Mesenchymal stem cell (in vitro differentiated cells and primary cell): ENCODE data around the gene SLC38A1.

Experiments
- DNase-seq: peaks from one replicate; pipeline ENCODE4 v3.0.0-alpha.2; 2013
- H2AFZ ChIP-seq: one replicate; pipeline ENCODE4 v1.6.1; 2013; ENCODE audit warnings: low read depth, mild to moderate bottlenecking, control low read depth, inconsistent platforms, low read length, moderate library complexity
- H2AK5ac ChIP-seq: 2 replicates; pipeline ENCODE4 v1.6.1; 2013; ENCODE audit warnings: low read length, moderate library complexity, mild to moderate bottlenecking, inconsistent platforms; ENCODE audit not compliant: severe bottlenecking
- H2BK120ac ChIP-seq: one replicate; pipeline ENCODE4 v1.6.1; 2013; ENCODE audit warnings: low read depth, mild to moderate bottlenecking, inconsistent platforms, low read length, moderate library complexity
- H2BK12ac ChIP-seq, 2 experiments: one replicate each; pipeline ENCODE4 v1.6.1; 2013; ENCODE audit warnings: inconsistent platforms in 2 of 2, low read length in 2 of 2, mild to moderate bottlenecking in 2 of 2, moderate library complexity in 2 of 2, control low read depth in 1 of 2
- H2BK15ac ChIP-seq: one replicate; pipeline ENCODE4 v1.6.1; 2013; ENCODE audit warnings: mild to moderate bottlenecking, low read depth, inconsistent platforms; ENCODE audit not compliant: poor library complexity, severe bottlenecking
- H2BK5ac ChIP-seq: 2 replicates; pipeline ENCODE4 v1.6.1; 2013; ENCODE audit warnings: low read depth, mild to moderate bottlenecking, low read length, control low read depth, inconsistent platforms; ENCODE audit not compliant: poor library complexity, severe bottlenecking
- H3K14ac ChIP-seq, 2 experiments: one replicate each; pipeline ENCODE4 v1.6.1; 2013; ENCODE audit warnings: inconsistent platforms in 2 of 2, low read length in 2 of 2, control low read depth in 1 of 2, mild to moderate bottlenecking in 1 of 2, moderate library complexity in 1 of 2
- H3K18ac ChIP-seq, 2 experiments: one replicate each; pipeline ENCODE4 v1.6.1; 2013; ENCODE audit warnings: inconsistent platforms in 2 of 2, low read length in 2 of 2, control low read depth in 1 of 2, low read depth in 1 of 2, mild to moderate bottlenecking in 1 of 2
- H3K23ac ChIP-seq, 2 experiments: one replicate each; pipeline ENCODE4 v1.6.1; 2013; ENCODE audit warnings: inconsistent platforms in 2 of 2, low read length in 2 of 2, mild to moderate bottlenecking in 2 of 2, moderate library complexity in 2 of 2, control low read depth in 1 of 2
- H3K27ac ChIP-seq: 2 replicates; pipeline ENCODE4 v1.5.1; 2013; ENCODE audit warnings: mild to moderate bottlenecking, moderate library complexity, low read length, control low read depth, inconsistent platforms; ENCODE audit not compliant: poor library complexity, severe bottlenecking
- H3K27me3 ChIP-seq, 2 experiments: 2 replicates each; pipeline versions ENCODE4 v1.6.1 to v1.7.0; 2013; ENCODE audit warnings: low read length in 2 of 2, mild to moderate bottlenecking in 2 of 2, moderate library complexity in 2 of 2, control low read depth in 1 of 2, inconsistent platforms in 1 of 2; ENCODE audit not compliant: control insufficient read depth in 1 of 2, insufficient read depth in 1 of 2
- H3K36me3 ChIP-seq, 2 experiments: 2 replicates each; pipeline versions ENCODE4 v1.6.1 to v1.7.0; 2013; ENCODE audit warnings: low read length in 2 of 2, control low read depth in 1 of 2, inconsistent platforms in 1 of 2, low read depth in 1 of 2, mild to moderate bottlenecking in 1 of 2; ENCODE audit not compliant: insufficient read depth in 2 of 2, control insufficient read depth in 1 of 2
- H3K4ac ChIP-seq, 2 experiments: one replicate each; pipeline ENCODE4 v1.6.1; 2013; ENCODE audit warnings: inconsistent platforms in 2 of 2, low read length in 2 of 2, mild to moderate bottlenecking in 2 of 2, moderate library complexity in 2 of 2, control low read depth in 1 of 2, low read depth in 1 of 2
- H3K4me1 ChIP-seq: 2 replicates; pipeline ENCODE4 v1.6.1; 2013; ENCODE audit warnings: low read depth, low read length, control low read depth; ENCODE audit not compliant: control insufficient read depth, insufficient read depth
- H3K4me2 ChIP-seq: 2 replicates; pipeline ENCODE4 v1.6.1; 2013; ENCODE audit warnings: low read length, mild to moderate bottlenecking, inconsistent platforms; ENCODE audit not compliant: poor library complexity, severe bottlenecking
- H3K4me3 ChIP-seq, 2 experiments: 2 replicates each; pipeline versions ENCODE4 v1.5.1 to v1.7.0; 2013; ENCODE audit warnings: low read length in 2 of 2, mild to moderate bottlenecking in 2 of 2, control low read depth in 1 of 2, low read depth in 1 of 2; ENCODE audit not compliant: insufficient read depth in 1 of 2
- H3K79me1 ChIP-seq: replicated peaks from 2 replicates; pipeline ENCODE4 v1.6.1; 2013; ENCODE audit warnings: mild to moderate bottlenecking, control low read depth, low read length, inconsistent platforms; ENCODE audit not compliant: poor library complexity, severe bottlenecking
- H3K9ac ChIP-seq: 2 replicates; pipeline ENCODE4 v1.7.0; 2013; ENCODE audit warnings: mild to moderate bottlenecking, low read length, moderate library complexity
- H3K9me3 ChIP-seq: 2 replicates; pipeline ENCODE4 v1.7.0; 2013; ENCODE audit warnings: mild to moderate bottlenecking, low read length; ENCODE audit not compliant: control insufficient read depth
- H4K8ac ChIP-seq: one replicate; pipeline ENCODE4 v1.6.1; 2013; ENCODE audit warnings: inconsistent platforms, mild to moderate bottlenecking, low read length, moderate library complexity
- H4K91ac ChIP-seq: one replicate; pipeline ENCODE4 v1.6.1; 2013; ENCODE audit warnings: mild to moderate bottlenecking, low read length, inconsistent platforms
- WGBS: methylation state at CpG from one replicate; pipeline ENCODE4 v1.1.7; 2013; ENCODE audit warnings: mixed read lengths; 5-methylcytosine and 5-hydroxymethylcytosine counted together

The SLC38A1 gene

DNA sequence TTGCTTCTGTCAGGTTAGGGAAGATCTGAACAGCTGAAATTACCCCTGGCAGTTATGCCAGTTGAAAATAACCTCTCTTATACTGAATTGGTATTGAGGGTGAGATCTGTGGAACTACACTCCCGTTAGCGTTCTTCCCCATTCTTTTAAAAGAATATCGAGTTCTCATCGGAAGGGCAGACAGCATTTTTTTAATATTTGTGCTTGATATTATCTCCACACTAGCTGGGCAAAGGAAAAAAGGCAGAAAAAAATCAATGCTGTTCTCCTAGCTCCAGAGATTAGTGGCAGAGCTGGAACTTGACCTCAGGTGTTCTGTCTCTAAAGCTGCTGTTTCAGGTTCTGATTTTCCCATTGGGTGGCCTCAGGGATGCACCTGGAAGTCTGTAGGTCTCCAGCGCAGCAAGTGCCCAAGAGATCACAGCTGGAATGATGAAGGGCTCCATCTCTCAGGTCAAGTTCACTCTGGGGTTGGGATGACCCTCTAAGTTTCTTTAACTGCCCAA is 67.5 kb downstream of the SLC38A1 start:
- Histone ChIP-seq H2BK15ac (no peak overlapping the region), H2BK5ac (no peak overlapping the region)

DNA sequence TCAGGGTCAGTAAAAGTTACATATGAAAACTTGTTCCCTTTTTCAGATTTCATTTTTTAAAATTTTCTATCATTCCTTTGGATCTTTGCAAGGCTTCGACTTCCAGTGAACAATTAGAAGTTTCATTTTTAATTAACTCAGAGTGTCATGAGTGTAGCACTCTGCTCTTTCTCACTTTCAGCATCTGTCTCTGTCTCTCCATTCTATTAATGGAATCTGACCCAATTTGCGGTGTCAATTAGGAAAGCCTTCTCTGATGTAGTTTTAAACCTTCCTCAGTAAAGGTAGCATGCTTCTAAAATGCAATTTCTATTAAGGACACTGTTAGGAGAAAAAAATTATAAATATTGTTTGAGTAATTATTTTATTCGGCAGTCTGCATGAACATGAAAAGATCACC is 68.3 kb downstream of the SLC38A1 start:
- H4K8ac ChIP-seq = no peak overlapping the region
- H2BK12ac ChIP-seq = no peak overlapping the region
- no peak overlapping the region for H2BK5ac ChIP-seq
- no peak overlapping the region for H3K4me2 ChIP-seq
- H2AFZ ChIP-seq = no peak overlapping the region
- H3K4me3 ChIP-seq = no peak overlapping the region
- H3K36me3 ChIP-seq = peaks cover 2 to 36% of the 10 kb centered on the region in 2 experiments
- no peak overlapping the region for H2BK120ac ChIP-seq
- H2BK15ac ChIP-seq = no peak overlapping the region
- WGBS = 100% methylated on average over 2 of the region's 3 CpGs
- H3K23ac ChIP-seq = no peak overlapping the region
- H3K9me3 ChIP-seq = no peaks in the 10 kb centered on the region
- H4K91ac ChIP-seq = no peak overlapping the region
- no peak overlapping the region for H3K27ac ChIP-seq
- H3K9ac ChIP-seq = no peak overlapping the region
- peaks cover 13% of the 10 kb centered on the region for H3K79me1 ChIP-seq
- no peak overlapping the region for H2AK5ac ChIP-seq
- H3K27me3 ChIP-seq = no peaks in the 10 kb centered on the region
- H3K4ac ChIP-seq = no peak overlapping the region
- peaks cover 2% of the 10 kb centered on the region for H3K4me1 ChIP-seq
- no peak overlapping the region for H3K18ac ChIP-seq
- DNase-seq = no peak
- no peak overlapping the region for H3K14ac ChIP-seq

More for the DNA sequence above, 67.5 kb downstream of the SLC38A1 start:
- DNase-seq = no peak
- H3K27me3 ChIP-seq = no peaks in the 10 kb centered on the region
- 100% methylated on average over 1 of the region's 5 CpGs for WGBS
- H3K4ac ChIP-seq = no peak overlapping the region
- H2AFZ ChIP-seq = no peak overlapping the region
- H4K91ac ChIP-seq = no peak overlapping the region
- no peak overlapping the region for H4K8ac ChIP-seq
- peaks cover 11% of the 10 kb centered on the region for H3K79me1 ChIP-seq
- no peak overlapping the region for H2BK120ac ChIP-seq
- H3K27ac ChIP-seq = no peak overlapping the region
- no peaks in the 10 kb centered on the region for H3K9me3 ChIP-seq
- H3K18ac ChIP-seq = no peak overlapping the region
- peaks cover 0 to 29% of the 10 kb centered on the region in 2 experiments for H3K36me3 ChIP-seq
- no peak overlapping the region for H2AK5ac ChIP-seq
- H3K4me2 ChIP-seq = no peak overlapping the region
- peaks cover 2% of the 10 kb centered on the region for H3K4me1 ChIP-seq
- H3K14ac ChIP-seq = no peak overlapping the region
- H3K4me3 ChIP-seq = no peak overlapping the region
- no peak overlapping the region for H3K9ac ChIP-seq
- no peak overlapping the region for H3K23ac ChIP-seq
- no peak overlapping the region for H2BK12ac ChIP-seq

- Histone ChIP-seq H4K8ac (no peak overlapping the region), H2BK5ac (no peak overlapping the region), H3K4me2 (no peak overlapping the region), H3K27ac (no peak overlapping the region), H2BK15ac (no peak overlapping the region), H2BK12ac (no peak overlapping the region), H2AK5ac (no peak overlapping the region), H3K9ac (no peak overlapping the region), H3K14ac (no peak overlapping the region), H3K36me3 (peaks cover 6 to 42% of the 10 kb centered on the region in 2 experiments), H3K4me1 (peaks cover 2% of the 10 kb centered on the region), H3K27me3 (no peaks in the 10 kb centered on the region), H2AFZ (no peak overlapping the region), H3K23ac (no peak overlapping the region), H3K18ac (no peak overlapping the region), H4K91ac (no peak overlapping the region), H3K4ac (no peak overlapping the region), H3K9me3 (no peaks in the 10 kb centered on the region), H3K4me3 (no peak overlapping the region), H3K79me1 (peaks cover 12% of the 10 kb centered on the region), H2BK120ac (no peak overlapping the region)
- no peak for DNase-seq
- 98% methylated on average over 2 of the region's 5 CpGs for WGBS
Measured at GRCh38 chr12:46198913-46199312, 69.9 kb downstream of the SLC38A1 start.

GRCh38 chr12:46197883-46198282 is 71.0 kb downstream of the SLC38A1 start:
- Histone ChIP-seq H3K9me3 (no peaks in the 10 kb centered on the region), H2BK12ac (no peak overlapping the region), H3K4me1 (peaks cover 2% of the 10 kb centered on the region), H3K4ac (no peak overlapping the region), H2BK15ac (no peak overlapping the region), H2BK5ac (no peak overlapping the region), H2BK120ac (no peak overlapping the region), H3K27me3 (no peaks in the 10 kb centered on the region), H4K8ac (no peak overlapping the region), H3K4me2 (no peak overlapping the region), H3K18ac (no peak overlapping the region), H3K36me3 (peaks cover 6 to 39% of the 10 kb centered on the region in 2 experiments), H3K9ac (no peak overlapping the region), H2AFZ (no peak overlapping the region), H3K23ac (no peak overlapping the region), H2AK5ac (no peak overlapping the region), H3K4me3 (no peak overlapping the region), H3K79me1 (peaks cover 9% of the 10 kb centered on the region), H3K14ac (no peak overlapping the region), H3K27ac (no peak overlapping the region), H4K91ac (no peak overlapping the region)
- 93% methylated on average over 5 of the region's 5 CpGs for WGBS
- no peak for DNase-seq
